CD4-positive, alpha-beta T cell treated with Interleukin-2 at 100 ng/mL for 4 hours (primary cell): ENCODE measurements around the gene HTRA2.
"Not testable (repeated sequence)": the region's sequence is repeated elsewhere in the genome, so short reads cannot be mapped to it uniquely, and the experiment has no call there.

ENCODE experiments used
- DNase-seq: peaks from one replicate; pipeline ENCODE4 v3.0.0-alpha.2; 2020; ENCODE audit warnings: low spot score

HTRA2 gene

DNA sequence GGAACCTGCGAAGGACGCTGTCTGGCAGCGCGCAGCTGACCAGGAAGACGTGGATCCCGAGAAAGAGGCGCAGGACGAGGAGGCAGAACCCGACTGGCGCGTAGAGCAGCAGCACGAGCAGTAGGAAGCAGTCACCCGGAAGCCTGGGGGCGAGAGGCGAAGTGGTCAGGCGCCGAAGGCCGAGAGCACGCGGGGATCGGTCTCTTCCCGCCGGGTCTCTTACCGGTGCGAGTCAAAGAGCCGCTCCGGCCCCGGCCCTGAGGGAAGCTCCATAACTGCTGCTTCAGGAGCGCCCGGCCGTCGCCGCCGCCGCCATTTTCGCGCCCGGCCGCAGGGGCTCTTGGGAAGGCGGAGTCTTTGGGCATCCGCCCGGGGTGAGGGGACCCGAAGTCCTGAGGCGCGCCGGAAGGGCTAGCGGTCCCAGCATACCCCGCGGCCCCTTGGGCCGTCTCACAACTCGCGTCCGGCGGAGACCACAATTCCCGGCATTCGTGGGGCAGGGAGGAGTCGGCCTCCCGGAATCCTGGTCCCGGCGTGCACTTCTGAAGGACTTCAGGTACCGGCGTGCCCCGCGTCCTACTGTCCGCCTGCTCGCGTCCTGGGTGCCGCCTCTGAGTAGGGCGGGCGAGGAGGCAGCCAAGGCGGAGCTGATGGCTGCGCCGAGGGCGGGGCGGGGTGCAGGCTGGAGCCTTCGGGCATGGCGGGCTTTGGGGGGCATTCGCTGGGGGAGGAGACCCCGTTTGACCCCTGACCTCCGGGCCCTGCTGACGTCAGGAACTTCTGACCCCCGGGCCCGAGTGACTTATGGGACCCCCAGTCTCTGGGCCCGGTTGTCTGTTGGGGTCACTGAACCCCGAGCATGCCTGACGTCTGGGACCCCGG lies at the start of gene HTRA2, which contains the start of gene AUP1:
Gene HTRA2, plus strand, starts transcription at position 577 of the 882 bp plus-strand sequence. Its CDS starts 74 bp downstream, at position 651.
Gene AUP1, minus strand, starts transcription at position 350 of the 882 bp plus-strand sequence. Its CDS starts 77 bp downstream, at position 273.
- DNase-seq: peak; percentile 92

GRCh38 chr2:74481431-74481830 lies 48.3 kb upstream of the HTRA2 start:
- no peak for DNase-seq

- DNase-seq: peak; percentile 55
Observed at GRCh38 chr2:74481961-74482800, 47.6 kb upstream of the HTRA2 start.

DNA sequence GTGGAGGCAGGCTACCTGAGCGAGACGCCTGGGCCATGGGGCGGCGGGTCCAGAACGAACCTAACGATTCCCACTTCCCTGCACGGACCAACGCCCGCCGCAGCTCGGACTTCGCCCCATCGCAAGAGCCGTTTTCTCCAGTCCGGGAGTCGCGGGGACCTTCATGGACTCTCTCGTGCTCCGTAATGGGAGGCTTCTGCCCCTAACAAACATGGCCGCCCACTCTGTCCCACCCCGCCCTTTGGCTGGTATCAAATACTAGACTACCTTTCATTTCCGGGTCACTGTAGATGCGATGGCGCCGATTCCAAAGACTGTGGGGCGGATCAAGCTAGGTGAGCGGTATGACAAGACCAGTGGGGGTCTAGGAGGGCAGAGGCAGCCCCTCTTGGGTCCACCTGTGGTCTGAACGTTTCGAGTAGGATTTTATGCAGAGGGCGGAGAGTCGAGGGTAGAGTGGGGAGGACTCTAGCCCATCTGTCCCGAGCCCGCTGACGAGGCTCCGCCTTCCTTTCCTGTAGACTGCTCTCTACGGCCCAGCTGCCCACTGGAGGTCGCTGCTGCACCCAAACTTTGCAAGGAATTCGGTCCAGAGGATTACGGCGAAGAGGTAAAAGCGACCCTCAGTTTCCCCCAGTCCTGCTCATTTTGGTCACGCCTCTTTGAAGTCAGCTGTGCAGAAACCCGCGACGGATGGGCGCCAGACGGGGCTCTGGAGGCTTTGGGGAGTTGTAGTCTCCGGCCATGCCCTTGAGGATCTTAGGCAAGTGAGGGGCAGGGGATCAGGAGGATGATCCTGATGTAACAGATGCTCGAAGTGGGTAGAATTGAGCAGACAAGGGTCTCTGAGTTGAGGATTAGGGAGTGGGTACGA lies 46.7 kb upstream of the HTRA2 start, which contains the start of the genes CCDC142 and TTC31:
Gene CCDC142, minus strand, starts transcription at position 198 of the 874 bp plus-strand sequence. Its CDS starts 161 bp downstream, at position 37.
Gene TTC31, plus strand, starts transcription at position 281 of the 874 bp plus-strand sequence. Its CDS starts 15 bp downstream, at position 296.
- DNase-seq: peak; percentile 96

DNA sequence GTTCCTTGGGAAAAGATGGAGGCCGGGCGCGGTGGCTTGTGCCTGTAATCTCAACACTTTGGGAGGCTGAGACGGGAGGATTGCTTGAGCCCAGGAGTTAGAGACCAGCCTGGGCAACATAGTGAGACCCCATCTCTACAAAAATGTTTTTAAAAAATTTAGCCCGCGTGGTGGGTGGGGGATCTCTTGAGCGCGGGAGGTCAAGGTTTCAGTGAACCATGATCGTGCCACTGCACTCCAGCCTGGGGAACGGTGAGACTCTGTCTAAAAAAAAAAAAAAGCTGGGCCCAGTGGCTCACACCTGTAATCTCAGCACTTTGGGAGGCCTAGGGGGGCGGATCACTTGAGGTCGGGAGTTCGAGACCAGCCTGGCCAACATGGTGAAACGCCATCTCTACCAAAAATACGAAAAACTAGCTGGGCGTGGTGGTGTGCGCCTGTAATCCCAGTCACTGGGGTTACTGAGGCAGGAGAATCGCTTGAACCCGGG lies 46.0 kb upstream of the HTRA2 start:
- DNase-seq: not testable (repeated sequence)

GRCh38 chr2:74486141-74486540 lies 43.6 kb upstream of the HTRA2 start:
- DNase-seq: no peak

DNA sequence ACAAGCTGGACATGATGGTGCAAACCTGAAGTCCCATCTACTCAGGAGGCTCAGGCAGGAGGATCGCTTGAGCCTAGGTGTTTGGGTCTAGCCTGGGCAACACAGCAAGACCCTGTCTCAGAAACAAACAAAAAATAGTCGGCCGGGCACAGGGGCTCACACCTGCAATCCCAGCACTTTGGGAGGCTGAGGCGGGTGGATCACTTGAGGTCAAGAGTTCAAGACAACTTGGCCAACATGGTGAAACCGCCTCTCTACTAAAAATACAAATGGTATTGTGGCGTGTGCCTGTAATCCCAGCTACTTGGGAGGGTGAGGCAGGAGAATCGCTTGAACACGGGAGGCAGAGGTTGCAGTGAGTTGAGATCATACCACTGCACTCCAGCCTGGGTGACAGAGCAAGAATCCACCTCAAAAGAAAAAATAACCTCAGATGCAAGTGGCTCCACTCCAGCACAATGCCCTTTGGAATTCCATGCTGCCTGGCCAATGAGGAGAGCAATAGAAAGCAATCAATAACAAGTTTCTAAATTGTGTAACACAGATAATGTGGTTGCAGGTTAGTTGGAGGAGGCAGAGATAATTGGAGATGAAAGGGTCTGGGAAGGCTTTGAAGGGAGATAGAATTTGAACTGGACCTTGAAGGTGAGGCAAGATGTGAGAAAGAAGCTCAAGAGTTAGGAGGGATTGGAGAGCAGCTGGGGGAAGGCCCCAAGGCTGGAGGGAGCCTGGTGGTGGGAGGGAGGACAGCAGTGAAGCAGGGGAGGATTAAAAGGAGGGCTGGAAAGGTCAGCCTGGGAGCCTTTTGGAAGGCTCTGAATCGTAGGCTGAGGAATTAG lies 40.9 kb upstream of the HTRA2 start:
- no peak for DNase-seq

DNA sequence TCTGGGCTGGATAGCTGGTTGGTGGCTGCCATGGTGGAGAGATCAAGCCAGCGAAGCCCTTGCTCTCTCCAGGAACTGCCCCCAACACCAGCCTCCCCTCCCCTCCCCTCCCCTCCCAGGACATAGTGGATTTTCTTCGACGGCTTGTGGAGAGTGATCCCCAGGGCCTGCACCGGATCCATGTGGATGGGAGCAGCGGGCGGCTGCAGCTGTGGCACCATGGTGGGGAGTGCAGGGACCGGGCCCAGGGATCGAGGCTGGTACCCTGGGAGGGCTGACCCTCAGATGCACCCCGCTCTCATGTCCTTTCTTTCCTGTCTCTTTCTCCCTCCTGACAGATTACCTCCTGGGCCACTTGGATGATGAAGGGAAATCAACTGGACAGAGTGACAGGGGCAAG lies 39.8 kb upstream of the HTRA2 start:
- no peak for DNase-seq

- DNase-seq: no peak
Observed at GRCh38 chr2:74491648-74492544, 37.8 kb upstream of the HTRA2 start.

DNA sequence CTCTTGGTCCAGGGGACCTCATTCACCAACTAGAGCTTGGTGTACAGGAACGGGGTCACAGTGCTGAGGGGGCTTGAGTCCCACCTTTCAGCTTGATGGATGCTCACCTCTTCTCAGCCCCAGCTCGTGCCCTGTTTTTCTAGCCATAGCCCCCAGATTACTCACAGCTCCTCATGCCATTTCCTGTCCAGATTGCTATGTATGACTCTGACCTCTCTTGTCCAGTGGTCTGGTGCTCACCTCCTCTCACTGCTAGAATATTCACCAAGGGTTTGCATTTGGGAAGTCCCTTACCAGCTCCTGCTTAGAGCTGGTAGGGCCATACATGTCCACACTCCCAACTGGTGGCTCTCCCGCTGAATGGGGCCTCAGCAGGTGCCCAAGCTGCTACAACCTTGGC lies 36.2 kb upstream of the HTRA2 start:
- no peak for DNase-seq

DNA sequence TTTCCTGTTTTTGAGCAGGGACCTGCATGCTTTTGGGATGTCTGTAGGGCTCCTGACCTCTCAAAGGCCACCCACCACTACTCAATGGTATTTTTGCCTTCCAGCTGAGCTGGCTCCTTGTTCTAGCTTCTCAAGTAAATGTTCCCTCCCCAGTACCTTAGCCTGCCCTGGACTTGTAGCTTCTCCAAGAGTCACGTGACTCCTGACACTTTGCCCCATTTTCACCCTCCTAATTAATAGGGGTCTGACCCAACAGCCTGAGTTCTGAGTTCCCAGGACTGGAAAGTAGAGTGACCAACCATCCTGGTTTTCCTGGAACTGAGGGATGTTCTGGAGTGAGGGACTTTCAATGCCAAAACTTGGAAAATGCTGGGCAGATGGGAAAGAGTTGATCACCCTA lies 34.3 kb upstream of the HTRA2 start:
- DNase-seq: no peak

GRCh38 chr2:74496997-74497776 lies 32.5 kb upstream of the HTRA2 start:
- no peak for DNase-seq

GRCh38 chr2:74497777-74498499 lies 31.8 kb upstream of the HTRA2 start:
- DNase-seq: peak; percentile 28

DNA sequence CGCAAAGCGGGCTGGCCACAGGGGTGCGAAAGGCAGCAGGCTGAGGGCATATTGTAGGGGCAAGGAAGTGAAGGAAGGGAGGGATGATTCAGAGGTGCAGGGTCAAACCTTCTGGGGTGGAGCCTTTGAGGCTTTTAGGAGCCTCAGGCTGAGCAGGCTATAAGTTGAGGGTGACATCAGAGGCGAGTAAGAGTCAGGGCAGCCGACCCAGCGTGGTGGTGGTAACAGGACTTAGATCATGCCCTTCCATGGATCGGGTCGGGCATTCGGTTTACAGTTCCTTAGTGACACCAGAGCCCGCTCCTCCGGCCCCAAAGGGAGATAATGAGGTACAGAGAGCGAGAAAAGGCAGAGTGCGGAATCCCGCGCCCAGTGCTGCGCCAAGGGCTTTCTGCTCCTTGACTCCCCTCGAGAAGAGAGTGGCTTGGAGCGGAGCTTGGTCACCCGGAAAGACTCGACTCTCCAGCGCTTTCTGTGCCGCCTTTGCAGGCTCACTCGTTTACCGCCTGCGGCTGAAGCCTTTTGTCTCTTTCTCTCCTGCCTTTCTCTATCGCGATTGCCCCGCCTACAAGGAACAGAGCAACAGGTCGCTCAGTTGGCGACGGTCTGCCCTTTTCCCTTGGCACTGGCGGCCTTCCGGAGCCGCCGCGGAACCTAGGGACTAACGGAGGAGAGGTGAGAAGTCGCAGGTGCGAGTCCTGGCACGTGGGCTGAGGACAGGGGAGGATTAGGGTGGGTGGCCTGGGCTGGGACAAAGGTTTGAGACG lies 31.1 kb upstream of the HTRA2 start:
- peak; percentile 43 for DNase-seq

DNA sequence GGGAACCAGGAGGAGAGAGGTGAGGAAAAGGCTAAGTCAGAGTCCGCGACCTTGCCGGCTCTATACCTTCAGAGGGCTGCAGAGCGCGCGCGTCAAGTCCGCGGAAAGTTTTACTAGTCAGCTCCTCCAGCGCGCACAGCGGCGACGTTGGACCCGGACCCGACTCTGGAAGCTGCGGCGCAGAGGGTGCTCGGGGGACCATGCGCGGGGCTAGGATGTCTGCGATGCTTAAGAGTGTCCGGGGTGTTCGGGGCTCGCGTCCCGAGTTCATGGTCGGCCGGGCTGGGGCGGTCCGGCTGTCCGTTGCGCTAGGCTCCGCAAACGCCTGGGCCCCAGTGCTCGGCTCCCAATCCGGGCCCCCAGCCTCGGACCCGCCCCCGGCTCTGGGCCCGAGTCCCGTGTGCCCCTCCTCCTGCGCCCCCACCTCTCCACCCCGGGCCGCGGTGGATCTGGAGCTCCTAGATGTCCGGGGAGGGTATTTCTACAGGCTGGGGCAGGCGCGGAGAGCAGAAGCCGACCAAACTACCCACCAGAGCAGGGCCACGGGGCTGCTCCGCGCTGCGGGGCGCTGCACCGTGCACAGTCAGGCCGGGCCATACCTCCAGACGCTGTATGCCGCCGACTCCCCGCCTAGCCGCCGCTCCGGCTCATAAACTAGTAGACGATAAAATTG lies 30.3 kb upstream of the HTRA2 start, which contains the start of gene LBX2:
Gene LBX2, minus strand, starts transcription at position 337 of the 673 bp plus-strand sequence. Its CDS starts 66 bp downstream, at position 271.
- DNase-seq: no peak

DNA sequence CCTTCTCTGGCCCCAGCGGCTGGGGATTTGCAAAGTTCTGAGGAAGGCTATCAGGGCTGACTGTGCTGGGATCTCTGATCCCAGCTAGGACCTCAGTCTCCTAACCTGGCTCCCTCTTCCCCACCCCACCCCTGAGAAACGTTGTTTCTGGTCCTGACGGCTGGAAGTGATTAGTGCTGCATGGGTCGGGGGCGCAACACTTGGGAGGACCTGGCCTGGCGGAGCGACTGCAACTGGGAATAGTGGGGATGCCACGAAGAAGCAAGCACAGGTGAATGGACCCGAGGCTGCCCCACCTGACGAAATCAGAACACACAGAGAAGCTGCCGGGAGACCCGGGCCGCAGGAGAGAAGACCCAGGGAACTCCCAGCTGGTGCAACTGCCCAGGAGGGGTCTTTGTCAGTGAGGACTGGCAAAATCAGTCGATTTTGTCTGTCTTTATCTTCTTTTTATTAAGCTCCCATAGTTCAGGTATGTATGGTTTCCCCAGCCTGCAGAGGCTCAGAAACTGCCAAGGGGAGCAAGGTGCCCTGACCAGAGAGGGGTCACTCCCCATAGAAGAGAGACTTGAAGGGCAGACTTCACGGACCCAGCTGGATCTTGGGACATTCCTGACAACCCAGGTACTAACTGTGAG lies 29.7 kb upstream of the HTRA2 start:
- DNase-seq: no peak
